ENCODE data around the gene PMS1. TPM values are rescaled to one million over a fixed set of nuclear protein-coding genes. Genes with fewer than 3 reads are reported as not detected.

Gene PMS1
- total RNA-seq, 2 donors from 2014 or later, result 17.6 to 20.1 TPM

DNA sequence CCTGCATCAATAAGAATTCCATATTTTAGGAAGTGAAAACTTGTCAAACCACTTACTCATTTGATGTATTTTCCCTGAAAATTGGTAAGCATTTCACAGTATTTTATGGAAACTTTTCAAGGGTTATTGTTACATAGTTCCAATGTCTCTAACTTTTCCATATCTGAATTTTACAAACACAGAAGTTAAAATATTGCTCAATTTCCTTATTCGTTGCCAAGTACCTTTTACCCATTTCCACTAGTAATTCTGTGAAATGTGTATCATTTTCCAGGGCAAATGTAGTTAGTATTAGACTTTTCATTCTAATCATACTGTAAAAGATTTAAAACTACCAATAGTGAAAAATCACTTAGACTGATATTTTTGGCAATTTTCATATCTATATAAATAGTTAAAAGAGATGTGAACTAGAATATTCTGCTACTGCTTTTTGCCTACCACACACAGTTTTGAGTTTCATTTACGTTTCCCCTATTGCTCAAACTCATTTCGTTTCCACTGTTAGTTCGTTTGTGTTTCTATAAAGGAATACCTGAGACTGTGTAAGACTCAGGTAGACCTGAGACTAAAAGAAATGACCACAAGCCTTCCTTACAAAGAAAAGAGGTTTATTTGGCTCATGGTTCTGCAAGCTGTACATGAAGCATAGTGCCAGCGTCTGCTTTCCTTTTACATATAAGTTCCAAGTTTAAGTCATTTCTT lies 86.3 kb downstream of the PMS1 start:
- ATAC-seq (no peak), DNase-seq (no peak)
- Histone ChIP-seq H3K36me3 (replicated peaks in 1 of 2; ENCODE audit: insufficient read depth in 1 of 2, low read depth in 2 of 2) (no peaks in the 10 kb centered on the region), H3K27me3 (no peaks in the 10 kb centered on the region), H3K4me3 (no peak overlapping the region), H3K4me1 (peaks cover 13% of the 10 kb centered on the region), H3K27ac (no peak overlapping the region), H3K9me3 (no peaks in the 10 kb centered on the region)
- WGBS, 2 donors, result 60 to 74% methylated on average over 5 of the region's 5 CpGs
- intact Hi-C loops (cut with DNase I), result no loop called here
- no peak for TF ChIP-seq POLR2A (IDR thresholded peaks at IDR 0.05)
- TF ChIP-seq, protein P1, sequence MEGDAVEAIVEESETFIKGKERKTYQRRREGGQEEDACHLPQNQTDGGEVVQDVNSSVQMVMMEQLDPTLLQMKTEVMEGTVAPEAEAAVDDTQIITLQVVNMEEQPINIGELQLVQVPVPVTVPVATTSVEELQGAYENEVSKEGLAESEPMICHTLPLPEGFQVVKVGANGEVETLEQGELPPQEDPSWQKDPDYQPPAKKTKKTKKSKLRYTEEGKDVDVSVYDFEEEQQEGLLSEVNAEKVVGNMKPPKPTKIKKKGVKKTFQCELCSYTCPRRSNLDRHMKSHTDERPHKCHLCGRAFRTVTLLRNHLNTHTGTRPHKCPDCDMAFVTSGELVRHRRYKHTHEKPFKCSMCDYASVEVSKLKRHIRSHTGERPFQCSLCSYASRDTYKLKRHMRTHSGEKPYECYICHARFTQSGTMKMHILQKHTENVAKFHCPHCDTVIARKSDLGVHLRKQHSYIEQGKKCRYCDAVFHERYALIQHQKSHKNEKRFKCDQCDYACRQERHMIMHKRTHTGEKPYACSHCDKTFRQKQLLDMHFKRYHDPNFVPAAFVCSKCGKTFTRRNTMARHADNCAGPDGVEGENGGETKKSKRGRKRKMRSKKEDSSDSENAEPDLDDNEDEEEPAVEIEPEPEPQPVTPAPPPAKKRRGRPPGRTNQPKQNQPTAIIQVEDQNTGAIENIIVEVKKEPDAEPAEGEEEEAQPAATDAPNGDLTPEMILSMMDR (IDR thresholded peaks at IDR 0.05), result no peak

GRCh38 chr2:189873696-189874095 lies 89.4 kb downstream of the PMS1 start:
- Histone ChIP-seq H3K27me3 (no peaks in the 10 kb centered on the region), H3K4me1 (peaks cover 13% of the 10 kb centered on the region), H3K9me3 (no peaks in the 10 kb centered on the region), H3K27ac (no peak overlapping the region), H3K36me3 (replicated peaks in 1 of 2; ENCODE audit: insufficient read depth in 1 of 2, low read depth in 2 of 2) (no peaks in the 10 kb centered on the region), H3K4me3 (no peak overlapping the region)
- WGBS, 2 donors, result 90 to 92% methylated on average over 8 of the region's 8 CpGs
- ATAC-seq (no peak), DNase-seq (no peak)
- intact Hi-C loops (cut with DNase I), result no loop called here
- TF ChIP-seq, protein P1 (IDR thresholded peaks at IDR 0.05), result no peak
- no peak for TF ChIP-seq POLR2A (IDR thresholded peaks at IDR 0.05)

DNA sequence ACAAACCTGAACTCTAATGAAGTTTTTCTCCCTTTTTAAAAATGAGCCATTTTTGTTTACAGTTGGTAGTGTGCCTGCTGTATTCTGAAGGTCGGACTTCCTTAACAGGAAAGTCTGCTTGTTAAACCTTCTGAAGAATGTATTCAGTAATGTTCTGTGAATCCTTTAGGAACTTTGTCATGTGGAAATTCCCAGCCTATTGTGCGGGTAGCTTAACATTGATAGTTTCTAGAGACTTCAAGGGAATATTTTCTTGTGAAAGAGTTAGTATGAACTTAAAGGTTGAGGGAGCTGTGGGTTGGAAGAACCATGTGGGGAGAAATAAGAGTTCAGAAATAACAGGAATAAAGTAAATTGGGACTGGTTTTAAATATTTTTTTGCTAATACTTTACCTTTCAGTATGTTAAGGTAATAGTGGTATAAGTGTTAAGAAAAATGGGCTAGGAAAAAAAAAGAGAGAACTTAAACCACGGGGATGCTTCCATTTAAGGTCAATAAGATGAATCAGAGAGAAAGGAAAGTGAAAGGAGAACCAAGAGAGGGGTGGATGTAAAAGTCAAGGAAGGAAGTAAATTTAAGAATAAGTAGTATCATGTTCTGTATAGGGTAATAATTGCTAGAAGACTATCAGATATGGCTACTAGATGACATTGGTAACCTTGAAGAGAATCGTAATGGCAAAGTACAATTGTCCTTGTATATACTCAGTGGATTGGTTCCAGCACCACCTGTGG lies 90.5 kb downstream of the PMS1 start:
- ATAC-seq (no peak), DNase-seq (no peak)
- no peaks in the 10 kb centered on the region for H3K9me3 ChIP-seq
- H3K36me3 ChIP-seq (replicated peaks in 1 of 2; ENCODE audit: insufficient read depth in 1 of 2, low read depth in 2 of 2), result no peaks in the 10 kb centered on the region
- H3K4me1 ChIP-seq, result peaks cover 9% of the 10 kb centered on the region
- no peak overlapping the region for H3K27ac ChIP-seq
- no peak for TF ChIP-seq POLR2A (IDR thresholded peaks at IDR 0.05)
- TF ChIP-seq, protein P1 (IDR thresholded peaks at IDR 0.05), result no peak
- no peak overlapping the region for H3K4me3 ChIP-seq
- H3K27me3 ChIP-seq, result no peaks in the 10 kb centered on the region
- intact Hi-C loops (cut with DNase I), result no loop called here
- WGBS, 2 donors, result 76 to 87% methylated on average over 4 of the region's 4 CpGs

DNA sequence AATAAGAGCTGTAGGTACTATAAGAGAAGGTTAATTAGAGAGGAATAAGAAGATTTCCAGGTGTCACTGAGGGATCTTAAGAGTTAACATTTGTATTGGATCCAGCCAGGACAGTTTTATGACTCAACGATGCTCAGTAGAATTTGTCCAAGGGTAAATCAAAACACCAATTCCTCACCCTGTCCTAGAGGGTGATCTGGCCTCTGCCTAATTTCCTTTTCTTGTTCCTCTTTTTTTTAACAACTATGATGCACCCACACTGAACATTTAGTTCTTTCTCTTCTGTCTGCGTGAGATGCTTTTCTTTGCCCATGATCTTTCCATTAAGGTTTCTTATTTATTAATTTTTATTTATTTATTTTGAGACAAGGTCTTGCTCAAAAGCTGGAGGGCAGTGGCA lies 92.0 kb downstream of the PMS1 start:
- Histone ChIP-seq H3K36me3 (replicated peaks in 1 of 2; ENCODE audit: insufficient read depth in 1 of 2, low read depth in 2 of 2) (no peaks in the 10 kb centered on the region), H3K4me3 (no peak overlapping the region), H3K4me1 (peaks cover 10% of the 10 kb centered on the region), H3K27ac (no peak overlapping the region), H3K9me3 (no peaks in the 10 kb centered on the region), H3K27me3 (no peaks in the 10 kb centered on the region)
- 72 to 84% methylated on average over 2 of the region's 2 CpGs for WGBS, 2 donors
- no peak for ATAC-seq
- DNase-seq, result no peak
- intact Hi-C loops (cut with DNase I), result no loop called here
- TF ChIP-seq, protein P1 (IDR thresholded peaks at IDR 0.05), result no peak
- TF ChIP-seq POLR2A (IDR thresholded peaks at IDR 0.05), result no peak
